Transverse colon (tissue), 4 donors: ENCODE measurements around the gene CREB5. TPM values are rescaled to one million over a fixed set of nuclear protein-coding genes. Genes with fewer than 3 reads are reported as not detected.

Source experiments
- DNase-seq: peaks from one replicate; pipeline ENCODE4 v3.0.0-alpha.2; 2019
- H3K27ac ChIP-seq, 4 donors: fragments of 200-600 bp; sonication (generic); 2 replicates each; pipeline ENCODE4 v1.5.1; 2016 to 2018; ENCODE audit warnings: inconsistent platforms in 4 of 4
- H3K27me3 ChIP-seq: fragments of 200-600 bp; sonication (generic); 2 replicates; pipeline ENCODE4 v1.5.1; 2017; ENCODE audit warnings: inconsistent platforms
- H3K36me3 ChIP-seq, 4 donors: fragments of 200-600 bp; sonication (generic); 2 replicates each; pipeline ENCODE4 v1.5.1; 2017 to 2019; ENCODE audit warnings: inconsistent platforms in 4 of 4
- H3K4me1 ChIP-seq, 4 donors: fragments of 200-600 bp; sonication (generic); 2 replicates each; pipeline ENCODE4 v1.5.1; 2017 to 2020; ENCODE audit warnings: inconsistent platforms in 4 of 4
- H3K4me3 ChIP-seq, 4 donors: fragments of 200-600 bp; sonication (generic); 1 replicate in 1 of 4; 2 replicates in 3 of 4; pipeline versions ENCODE4 v1.5.1 to v1.6.1; 2017 to 2019; ENCODE audit warnings: inconsistent platforms in 4 of 4
- H3K9me3 ChIP-seq, 2 donors: fragments of 200-600 bp; sonication (generic); 2 replicates each; pipeline ENCODE4 v1.5.1; 2017 to 2019; ENCODE audit warnings: inconsistent platforms in 2 of 2
- CTCF ChIP-seq, 5 experiments: fragments of 200-600 bp in 3 of 5; fragments of 450-650 bp in 2 of 5; sonication (generic) in 3 of 5; IDR thresholded peaks; 1 replicate in 2 of 5; 2 replicates in 3 of 5; pipeline ENCODE4 v1.5.1; 2016 to 2017; ENCODE audit warnings: antibody characterized with exemption in 5 of 5, inconsistent platforms in 3 of 5, mild to moderate bottlenecking in 2 of 5, moderate library complexity in 1 of 5
- EP300 ChIP-seq: sonication (generic); formaldehyde crosslinking; IDR thresholded peaks from one replicate; pipeline ENCODE4 v1.6.1; 2017; ENCODE audit warnings: antibody characterized with exemption, low read depth
- POLR2A ChIP-seq: fragments of 450-650 bp; IDR thresholded peaks from one replicate; pipeline ENCODE4 v1.6.1; 2016; ENCODE audit warnings: antibody characterized with exemption, mild to moderate bottlenecking, moderate library complexity
- POLR2AphosphoS5 ChIP-seq, 3 donors: sonication (generic); formaldehyde crosslinking; IDR thresholded peaks; one replicate each; pipeline ENCODE4 v1.6.1; 2016; ENCODE audit warnings: antibody characterized with exemption in 3 of 3
- WGBS, 2 donors: methylation state at CpG; one replicate each; pipeline ENCODE4 v1.1.5; 2018; ENCODE audit warnings: low coverage in 1 of 2; 5-methylcytosine and 5-hydroxymethylcytosine counted together
- in situ Hi-C, 4 donors: fragments of 200-750 bp; cut with MboI; loops; one replicate each; pipeline versions ENCODE4 v1.15.0 to v1.15.1; 2017; ENCODE audit warnings: low sequenced_read_pairs in 3 of 4, low pct_ligation_motif_present in 1 of 4, low pct_unique_long_range_greater_than_20kb in 1 of 4
- intact Hi-C: fragments of 100-400 bp; cut with DNase I; formaldehyde crosslinking; loops from one replicate; pipeline ENCODE4 v1.15.1; 2023; ENCODE audit warnings: low total_unique reads
- total RNA-seq, 4 donors: library from RNA; depleted of rRNA; stranded (reverse); fragments of >200 nt; gene quantifications; one replicate each; pipeline ENCODE4 v1.1.0, GENCODE V29; 2016

Gene CREB5
- total RNA-seq, 4 donors from 2014 or later = 3.0 to 12.2 (median 7.0) TPM

- TF ChIP-seq CTCF (IDR thresholded peaks at IDR 0.05) = no peak
- TF ChIP-seq POLR2A = peak; percentile 22
- TF ChIP-seq POLR2AphosphoS5 (IDR thresholded peaks at IDR 0.05) = no peak
- Histone ChIP-seq H3K27me3 (no peaks in the 10 kb centered on the region), H3K27ac (peak overlapping the region in 3 of 4 donors; percentile 48 to 83 (median 50)), H3K4me1 (peaks cover 0 to 33% (median 8%) of the 10 kb centered on the region in 4 donors), H3K9me3 (no peaks in the 10 kb centered on the region), H3K36me3 (no peaks in the 10 kb centered on the region), H3K4me3 (peak overlapping the region in 3 of 4 donors; percentile 0 to 48 (median 17))
- in situ Hi-C loops (no loop called here), intact Hi-C loops (no loop called here)
- DNase-seq = no peak
- WGBS, 2 donors = 74 to 80% methylated on average over 6 to 14 of the region's 14 CpGs
Measured at GRCh38 chr7:28771906-28772622, 359.7 kb downstream of the CREB5 start.

GRCh38 chr7:28773423-28774145 lies 361.3 kb downstream of the CREB5 start:
- no peaks in the 10 kb centered on the region for H3K36me3 ChIP-seq
- H3K4me3 ChIP-seq = no peak overlapping the region
- in situ Hi-C loops = no loop called here
- H3K4me1 ChIP-seq = peaks cover 0 to 33% (median 8%) of the 10 kb centered on the region in 4 donors
- peak; percentile 31 for DNase-seq
- H3K27ac ChIP-seq = peak overlapping the region in 3 of 4 donors; percentile 30 to 83 (median 49)
- 44 to 51% methylated on average over 5 to 6 of the region's 6 CpGs for WGBS, 2 donors
- no peaks in the 10 kb centered on the region for H3K27me3 ChIP-seq
- no peak for TF ChIP-seq POLR2AphosphoS5 (IDR thresholded peaks at IDR 0.05)
- no peak for TF ChIP-seq CTCF (IDR thresholded peaks at IDR 0.05)
- TF ChIP-seq POLR2A = no peak
- no peak for TF ChIP-seq EP300
- H3K9me3 ChIP-seq = no peaks in the 10 kb centered on the region
- intact Hi-C loops = no loop called here

DNA sequence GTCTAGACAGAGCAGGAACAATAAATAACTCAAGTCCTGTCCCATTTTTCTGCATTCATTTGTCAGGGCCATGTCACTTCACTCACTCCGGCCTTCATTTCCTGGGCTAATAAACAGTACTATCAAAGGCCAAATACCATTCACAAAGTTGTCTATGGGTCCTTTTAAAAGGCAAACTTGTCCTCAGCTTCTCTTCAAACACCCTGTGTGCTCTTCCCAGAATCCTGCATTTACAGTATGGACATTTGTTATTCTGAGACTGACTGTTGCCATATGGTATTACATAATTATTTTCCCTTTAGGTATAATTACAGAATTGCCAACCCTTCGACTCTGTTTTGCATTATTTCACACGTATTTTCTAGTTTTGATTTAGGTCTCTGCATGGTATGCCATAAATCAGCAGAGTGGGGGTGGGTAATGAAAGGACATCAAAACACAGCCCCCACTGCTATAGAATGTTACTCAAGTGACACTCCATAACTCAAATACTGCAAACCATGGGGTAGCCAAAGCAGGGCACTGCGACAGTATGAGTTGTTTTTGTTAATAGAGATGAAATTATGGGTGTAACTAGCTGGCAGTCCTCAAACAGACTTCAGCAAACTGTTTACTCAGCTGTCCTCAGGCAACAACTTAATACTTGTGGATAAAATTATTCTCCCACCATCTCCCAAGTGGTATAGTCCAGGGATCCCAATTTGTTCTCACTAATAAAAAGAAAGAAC lies 362.1 kb downstream of the CREB5 start:
- intact Hi-C loops = no loop called here
- in situ Hi-C loops = no loop called here
- no peak for TF ChIP-seq POLR2AphosphoS5 (IDR thresholded peaks at IDR 0.05)
- TF ChIP-seq EP300 = no peak
- no peak for TF ChIP-seq CTCF (IDR thresholded peaks at IDR 0.05)

More for the DNA sequence above, 362.1 kb downstream of the CREB5 start:
- H3K36me3 ChIP-seq = no peaks in the 10 kb centered on the region
- no peaks in the 10 kb centered on the region for H3K9me3 ChIP-seq
- peak overlapping the region in 3 of 4 donors; percentile 11 to 49 (median 30) for H3K27ac ChIP-seq
- no peak overlapping the region for H3K4me3 ChIP-seq
- 35 to 36% methylated on average over 3 to 4 of the region's 4 CpGs for WGBS, 2 donors
- H3K27me3 ChIP-seq = no peaks in the 10 kb centered on the region
- H3K4me1 ChIP-seq = peaks cover 0 to 33% (median 8%) of the 10 kb centered on the region in 4 donors
- no peak for DNase-seq
